Ramos (cell line): ENCODE results near the gene CCDC158.
"Not testable (repeated sequence)": the region's sequence is repeated elsewhere in the genome, so short reads cannot be mapped to it uniquely, and the experiment has no call there.

Source experiments
- in situ Hi-C: fragments of 300-500 bp; cut with MboI; formaldehyde crosslinking; loops from one replicate; pipeline ENCODE4 v1.14.3; 2022; ENCODE audit warnings: low sequenced_read_pairs; ENCODE audit not compliant: unreplicated experiment

The CCDC158 gene

GRCh38 chr4:76292730-76293129 is 128.2 kb downstream of the CCDC158 start:
- in situ Hi-C loops, result no loop called here

- in situ Hi-C loops, result not testable (repeated sequence)
Measured at GRCh38 chr4:76287811-76288210, 133.1 kb downstream of the CCDC158 start.

GRCh38 chr4:76283900-76284299 is 137.0 kb downstream of the CCDC158 start:
- in situ Hi-C loops, result no loop called here

- in situ Hi-C loops, result no loop called here
Measured at GRCh38 chr4:76282941-76283689, 137.8 kb downstream of the CCDC158 start.

- in situ Hi-C loops, result not testable (repeated sequence)
Measured at GRCh38 chr4:76281594-76281993, 139.3 kb downstream of the CCDC158 start.

- in situ Hi-C loops, result no loop called here
Measured at GRCh38 chr4:76280488-76281441, 140.2 kb downstream of the CCDC158 start.

GRCh38 chr4:76279462-76279861 is 141.5 kb downstream of the CCDC158 start:
- in situ Hi-C loops, result no loop called here

GRCh38 chr4:76278583-76278982 is 142.4 kb downstream of the CCDC158 start:
- in situ Hi-C loops, result no loop called here

GRCh38 chr4:76277667-76278066 is 143.3 kb downstream of the CCDC158 start:
- in situ Hi-C loops, result no loop called here

GRCh38 chr4:76276813-76277212 is 144.1 kb downstream of the CCDC158 start:
- in situ Hi-C loops, result no loop called here

GRCh38 chr4:76275486-76276124 is 145.3 kb downstream of the CCDC158 start:
- in situ Hi-C loops, result no loop called here

GRCh38 chr4:76272999-76273398 is 147.9 kb downstream of the CCDC158 start:
- in situ Hi-C loops, result no loop called here

- in situ Hi-C loops, result no loop called here
Measured at GRCh38 chr4:76272582-76272981, 148.4 kb downstream of the CCDC158 start.

- in situ Hi-C loops, result no loop called here
Measured at GRCh38 chr4:76272073-76272472, 148.9 kb downstream of the CCDC158 start.

GRCh38 chr4:76271248-76271647 is 149.7 kb downstream of the CCDC158 start:
- in situ Hi-C loops, result no loop called here

GRCh38 chr4:76270244-76271175 is 150.4 kb downstream of the CCDC158 start:
- in situ Hi-C loops, result no loop called here

- in situ Hi-C loops, result no loop called here
Measured at GRCh38 chr4:76267811-76268210, 153.1 kb downstream of the CCDC158 start.

- in situ Hi-C loops, result no loop called here
Measured at GRCh38 chr4:76266627-76267026, 154.3 kb downstream of the CCDC158 start.

GRCh38 chr4:76265631-76266218 is 155.2 kb downstream of the CCDC158 start:
- in situ Hi-C loops, result no loop called here
